Sigmoid colon (tissue), 7 donors: Measurements from ENCODE around the gene ACSL6. TPM values are rescaled to one million over a fixed set of nuclear protein-coding genes. Genes with fewer than 3 reads are reported as not detected.
A peak's percentile ranks its signal among the peaks of the same experiment; 100 is the strongest.

Source experiments
- DNase-seq: peaks from one replicate; pipeline ENCODE4 v3.0.0-alpha.2; 2019
- H3K27ac ChIP-seq, 4 donors: fragments of 200-600 bp; sonication (generic); one replicate each; pipeline ENCODE4 v1.5.1; 2016 to 2019; ENCODE audit warnings: mild to moderate bottlenecking in 1 of 4
- H3K27me3 ChIP-seq, 3 donors: fragments of 200-600 bp; sonication (generic); one replicate each; pipeline ENCODE4 v1.5.1; 2019; ENCODE audit warnings: mild to moderate bottlenecking in 1 of 3
- H3K36me3 ChIP-seq, 4 donors: fragments of 200-600 bp; sonication (generic); one replicate each; pipeline ENCODE4 v1.5.1; 2016 to 2019
- H3K4me1 ChIP-seq, 4 donors: fragments of 200-600 bp; sonication (generic); one replicate each; pipeline ENCODE4 v1.5.1; 2017 to 2019
- H3K4me3 ChIP-seq, 4 donors: fragments of 200-600 bp; sonication (generic); one replicate each; pipeline ENCODE4 v1.5.1; 2017 to 2019; ENCODE audit warnings: mild to moderate bottlenecking in 2 of 4, moderate library complexity in 1 of 4
- H3K9me3 ChIP-seq, 4 donors: fragments of 200-600 bp in 3 of 4; sonication (generic) in 3 of 4; one replicate each; pipeline versions ENCODE4 v1.5.1 to v1.6.1; 2013 to 2019
- EP300 ChIP-seq, 4 donors: sonication (generic); formaldehyde crosslinking; IDR thresholded peaks; one replicate each; pipeline ENCODE4 v1.6.1; 2017; ENCODE audit warnings: antibody characterized with exemption in 4 of 4
- POLR2A ChIP-seq, 2 donors: fragments of 450-650 bp; IDR thresholded peaks; one replicate each; pipeline ENCODE4 v1.6.1; 2016; ENCODE audit warnings: antibody characterized with exemption in 2 of 2, mild to moderate bottlenecking in 2 of 2, moderate library complexity in 2 of 2
- POLR2AphosphoS5 ChIP-seq, 4 donors: sonication (generic); formaldehyde crosslinking; IDR thresholded peaks; one replicate each; pipeline ENCODE4 v1.6.1; 2017; ENCODE audit warnings: antibody characterized with exemption in 4 of 4
- WGBS, 2 donors: extraction: QIAGEN DNeasy Blood & Tissue Kit; methylation state at CpG; one replicate each; pipeline ENCODE4 v1.1.7; 2013; 5-methylcytosine and 5-hydroxymethylcytosine counted together
- intact Hi-C: fragments of 100-400 bp; cut with DNase I; formaldehyde crosslinking; loops from one replicate; pipeline ENCODE4 v1.15.1; 2023
- polyA plus RNA-seq, 3 donors: library from polyadenylated mRNA; stranded (reverse); fragments of 200-250 nt; gene quantifications; one replicate each; pipeline ENCODE4 v1.2.3, GENCODE V29; 2013
- total RNA-seq, 4 donors: library from RNA; depleted of rRNA; stranded (reverse); fragments of >200 nt; gene quantifications; one replicate each; pipeline ENCODE4 v1.1.0, GENCODE V29; 2016
- TF ChIP-seq, protein P1 (sequence below), 4 experiments: fragments of 450-650 bp in 3 of 4; fragments of 200-600 bp in 1 of 4; IDR thresholded peaks; one replicate each; pipeline ENCODE4 v1.5.1; 2016 to 2019; ENCODE audit warnings: antibody characterized with exemption in 4 of 4, mild to moderate bottlenecking in 3 of 4, moderate library complexity in 2 of 4
- donor health status: healthy with polysubstance abuse.
- donor health status: Bipolar disorder and iron deficiency.
- donor health status: healthy.

The ACSL6 gene, protein sequence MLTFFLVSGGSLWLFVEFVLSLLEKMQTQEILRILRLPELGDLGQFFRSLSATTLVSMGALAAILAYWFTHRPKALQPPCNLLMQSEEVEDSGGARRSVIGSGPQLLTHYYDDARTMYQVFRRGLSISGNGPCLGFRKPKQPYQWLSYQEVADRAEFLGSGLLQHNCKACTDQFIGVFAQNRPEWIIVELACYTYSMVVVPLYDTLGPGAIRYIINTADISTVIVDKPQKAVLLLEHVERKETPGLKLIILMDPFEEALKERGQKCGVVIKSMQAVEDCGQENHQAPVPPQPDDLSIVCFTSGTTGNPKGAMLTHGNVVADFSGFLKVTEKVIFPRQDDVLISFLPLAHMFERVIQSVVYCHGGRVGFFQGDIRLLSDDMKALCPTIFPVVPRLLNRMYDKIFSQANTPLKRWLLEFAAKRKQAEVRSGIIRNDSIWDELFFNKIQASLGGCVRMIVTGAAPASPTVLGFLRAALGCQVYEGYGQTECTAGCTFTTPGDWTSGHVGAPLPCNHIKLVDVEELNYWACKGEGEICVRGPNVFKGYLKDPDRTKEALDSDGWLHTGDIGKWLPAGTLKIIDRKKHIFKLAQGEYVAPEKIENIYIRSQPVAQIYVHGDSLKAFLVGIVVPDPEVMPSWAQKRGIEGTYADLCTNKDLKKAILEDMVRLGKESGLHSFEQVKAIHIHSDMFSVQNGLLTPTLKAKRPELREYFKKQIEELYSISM
- total RNA-seq (1 to 10 TPM in 2 of 4 donors, under 1 TPM in 2; 0.16 to 2.2 (median 1.2) TPM), polyA plus RNA-seq (1 to 10 TPM in 1 of 3 donors, not detected in 2; 5.5 TPM)

DNA sequence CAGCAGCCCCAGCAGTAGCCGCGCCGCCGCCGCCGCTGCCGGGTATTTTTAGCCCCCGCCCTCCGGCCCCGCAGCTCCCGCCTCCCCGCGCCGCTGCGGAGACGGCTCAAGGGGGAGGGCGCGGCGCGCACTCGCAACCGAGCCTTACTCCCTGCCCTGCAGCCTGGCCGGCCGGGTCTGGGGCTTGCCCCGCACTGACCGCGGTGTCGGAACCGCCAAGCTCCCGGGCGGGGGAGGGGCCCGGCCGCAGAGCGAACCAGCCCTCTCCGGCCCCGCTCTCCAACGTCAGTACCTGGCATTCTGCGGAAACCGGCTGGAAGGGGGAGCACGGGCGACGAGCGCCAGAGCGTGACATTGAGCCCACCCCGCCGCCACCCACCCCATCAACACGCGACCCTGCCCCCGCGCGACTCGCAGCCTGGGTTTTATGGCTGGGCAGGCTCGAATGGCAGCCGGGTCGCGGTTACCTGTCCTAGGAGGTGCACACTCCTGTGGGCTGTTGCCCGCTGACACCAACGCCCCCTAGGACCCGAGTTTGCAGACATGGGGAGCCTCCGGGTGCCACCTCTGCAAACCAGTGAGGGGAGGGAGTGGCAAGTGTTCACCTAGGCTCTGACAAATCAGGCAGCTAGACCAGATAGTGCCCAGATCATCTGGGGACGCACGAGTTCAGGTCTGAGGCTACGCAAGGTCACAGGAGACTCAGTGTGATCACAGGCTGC lies at the start of gene ACSL6:
ACSL6 (minus strand) TSS at position 37 of the 722 bp plus-strand sequence. CDS start 105 bp downstream, outside the sequence.
- H3K9me3 ChIP-seq, result no peaks in the 10 kb centered on the region
- H3K4me3 ChIP-seq, result peak within 1 kb of the TSS; percentile 45 to 61 (median 56)
- DNase-seq, result peak; percentile 53
- no peaks in the 10 kb centered on the region for H3K36me3 ChIP-seq
- intact Hi-C loops, result loop anchor here (5.0 kb wide), 1 partner anchor 214 kb away; the partner anchor contains the start of gene FNIP1
- 3 to 4% methylated on average over 63 of the region's 63 CpGs for WGBS, 2 donors
- peaks cover 0 to 16% (median 13%) of the 10 kb centered on the region in 4 donors for H3K4me1 ChIP-seq
- H3K27me3 ChIP-seq, result peaks cover 3 to 17% (median 12%) of the 10 kb centered on the region in 3 donors
- TF ChIP-seq EP300 (IDR thresholded peaks at IDR 0.05), result no peak
- TF ChIP-seq, protein P1, sequence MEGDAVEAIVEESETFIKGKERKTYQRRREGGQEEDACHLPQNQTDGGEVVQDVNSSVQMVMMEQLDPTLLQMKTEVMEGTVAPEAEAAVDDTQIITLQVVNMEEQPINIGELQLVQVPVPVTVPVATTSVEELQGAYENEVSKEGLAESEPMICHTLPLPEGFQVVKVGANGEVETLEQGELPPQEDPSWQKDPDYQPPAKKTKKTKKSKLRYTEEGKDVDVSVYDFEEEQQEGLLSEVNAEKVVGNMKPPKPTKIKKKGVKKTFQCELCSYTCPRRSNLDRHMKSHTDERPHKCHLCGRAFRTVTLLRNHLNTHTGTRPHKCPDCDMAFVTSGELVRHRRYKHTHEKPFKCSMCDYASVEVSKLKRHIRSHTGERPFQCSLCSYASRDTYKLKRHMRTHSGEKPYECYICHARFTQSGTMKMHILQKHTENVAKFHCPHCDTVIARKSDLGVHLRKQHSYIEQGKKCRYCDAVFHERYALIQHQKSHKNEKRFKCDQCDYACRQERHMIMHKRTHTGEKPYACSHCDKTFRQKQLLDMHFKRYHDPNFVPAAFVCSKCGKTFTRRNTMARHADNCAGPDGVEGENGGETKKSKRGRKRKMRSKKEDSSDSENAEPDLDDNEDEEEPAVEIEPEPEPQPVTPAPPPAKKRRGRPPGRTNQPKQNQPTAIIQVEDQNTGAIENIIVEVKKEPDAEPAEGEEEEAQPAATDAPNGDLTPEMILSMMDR (IDR thresholded peaks at IDR 0.05), result no peak
- TF ChIP-seq POLR2A (IDR thresholded peaks at IDR 0.05), result no peak
- H3K27ac ChIP-seq, result no peak within 1 kb of the TSS

DNA sequence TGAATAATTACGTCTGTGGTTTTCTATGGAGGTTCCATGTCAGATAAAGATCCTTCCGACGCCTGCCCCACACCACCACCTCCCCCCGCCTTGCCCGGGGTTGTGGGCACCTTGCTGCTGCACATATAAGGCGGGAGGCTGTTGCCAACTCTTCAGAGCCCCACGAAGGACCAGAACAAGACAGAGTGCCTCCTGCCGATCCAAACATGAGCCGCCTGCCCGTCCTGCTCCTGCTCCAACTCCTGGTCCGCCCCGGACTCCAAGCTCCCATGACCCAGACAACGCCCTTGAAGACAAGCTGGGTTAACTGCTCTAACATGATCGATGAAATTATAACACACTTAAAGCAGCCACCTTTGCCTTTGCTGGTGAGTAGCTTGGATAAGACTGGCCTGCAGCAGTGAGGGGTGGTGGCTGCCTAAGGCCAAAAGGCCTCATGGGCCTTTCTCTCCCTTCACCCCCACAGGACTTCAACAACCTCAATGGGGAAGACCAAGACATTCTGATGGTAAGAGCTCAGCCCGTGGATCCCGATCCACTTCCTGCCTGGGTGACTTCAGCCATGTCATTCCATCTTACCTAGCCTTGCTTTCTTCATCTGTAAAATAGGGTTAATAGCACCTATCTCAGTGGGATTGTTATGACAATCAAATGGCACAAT lies 49.2 kb upstream of the ACSL6 start, which contains the start of gene IL3:
IL3 (plus strand) TSS at position 155 of the 661 bp plus-strand sequence; CDS start at position 207, 52 bp downstream.
- Histone ChIP-seq H3K4me1 (no peaks in the 10 kb centered on the region), H3K9me3 (no peaks in the 10 kb centered on the region), H3K27ac (no peak within 1 kb of the TSS), H3K36me3 (no peaks in the 10 kb centered on the region), H3K4me3 (no peak within 1 kb of the TSS), H3K27me3 (no peaks in the 10 kb centered on the region)
- WGBS, 2 donors, result 92 to 93% methylated on average over 16 of the region's 16 CpGs
- intact Hi-C loops, result no loop called here
- no peak for TF ChIP-seq POLR2AphosphoS5 (IDR thresholded peaks at IDR 0.05)
- TF ChIP-seq EP300 (IDR thresholded peaks at IDR 0.05), result no peak
- TF ChIP-seq, protein P1 (IDR thresholded peaks at IDR 0.05), result no peak
- no peak for TF ChIP-seq POLR2A (IDR thresholded peaks at IDR 0.05)
- peak; percentile 26 for DNase-seq

DNA sequence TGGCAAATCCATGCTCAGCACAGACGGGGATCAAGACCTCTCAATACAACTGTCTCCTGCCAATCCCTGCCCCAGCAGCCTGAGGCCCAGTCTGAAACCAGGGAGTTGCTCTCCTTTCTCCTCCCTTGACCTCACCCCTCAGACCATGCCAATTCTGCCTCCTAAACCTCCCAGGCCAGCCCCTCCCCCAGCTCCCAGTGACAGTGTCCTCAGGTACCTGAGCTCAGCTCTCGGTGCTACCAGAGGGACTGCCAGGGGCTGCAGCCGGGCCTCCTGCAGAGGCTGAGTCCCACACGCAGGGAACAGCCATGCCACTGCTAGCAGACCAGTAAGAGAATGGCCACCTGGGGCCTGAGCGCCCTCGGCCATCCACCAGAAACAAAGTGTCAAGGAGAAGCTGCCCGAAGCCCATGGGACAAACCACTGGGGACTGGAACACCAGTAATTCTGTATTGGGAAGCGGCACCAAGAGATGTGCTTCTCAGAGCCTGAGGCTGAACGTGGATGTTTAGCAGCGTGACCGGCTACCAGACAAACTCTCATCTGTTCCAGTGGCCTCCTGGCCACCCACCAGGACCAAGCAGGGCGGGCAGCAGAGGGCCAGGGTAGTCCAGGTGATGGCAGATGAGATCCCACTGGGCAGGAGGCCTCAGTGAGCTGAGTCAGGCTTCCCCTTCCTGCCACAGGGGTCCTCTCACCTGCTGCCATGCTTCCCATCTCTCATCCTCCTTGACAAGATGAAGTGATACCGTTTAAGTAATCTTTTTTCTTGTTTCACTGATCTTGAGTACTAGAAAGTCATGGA lies 48.4 kb upstream of the ACSL6 start:
- Histone ChIP-seq H3K4me3 (no peak overlapping the region), H3K36me3 (no peaks in the 10 kb centered on the region), H3K4me1 (no peaks in the 10 kb centered on the region), H3K27me3 (no peaks in the 10 kb centered on the region), H3K9me3 (no peaks in the 10 kb centered on the region), H3K27ac (no peak overlapping the region)
- DNase-seq, result peak; percentile 35
- TF ChIP-seq POLR2A (IDR thresholded peaks at IDR 0.05) (no peak), EP300 (IDR thresholded peaks at IDR 0.05) (no peak), POLR2AphosphoS5 (IDR thresholded peaks at IDR 0.05) (no peak)
- TF ChIP-seq, protein P1 (IDR thresholded peaks at IDR 0.05), result no peak
- intact Hi-C loops, result no loop called here
- 91 to 92% methylated on average over 13 of the region's 13 CpGs for WGBS, 2 donors
